Esophagus muscularis mucosa (tissue), 4 donors: ENCODE results near the gene NEO1. TPM values are rescaled to one million over a fixed set of nuclear protein-coding genes. Genes with fewer than 3 reads are reported as not detected.

Experiments used
- DNase-seq: peaks from one replicate; pipeline ENCODE4 v3.0.0-alpha.2; 2017; ENCODE audit errors: extremely low spot score
- H3K27ac ChIP-seq, 4 donors: fragments of 200-600 bp; sonication (generic); replicated peaks in 1 of 4; 1 replicate in 3 of 4; 2 replicates in 1 of 4; pipeline ENCODE4 v1.5.1; 2016 to 2019; ENCODE audit warnings: mild to moderate bottlenecking in 1 of 4
- H3K27me3 ChIP-seq, 4 donors: fragments of 200-600 bp; sonication (generic); one replicate each; pipeline versions ENCODE4 v1.5.1 to v1.6.0; 2016 to 2019
- H3K36me3 ChIP-seq, 4 donors: fragments of 200-600 bp; sonication (generic); one replicate each; pipeline ENCODE4 v1.5.1; 2016 to 2019
- H3K4me1 ChIP-seq, 4 donors: fragments of 200-600 bp; sonication (generic); one replicate each; pipeline ENCODE4 v1.5.1; 2016 to 2019
- H3K4me3 ChIP-seq, 4 donors: fragments of 200-600 bp; sonication (generic); 1 replicate in 2 of 4; 2 replicates in 2 of 4; pipeline ENCODE4 v1.5.1; 2016 to 2019; ENCODE audit warnings: mild to moderate bottlenecking in 4 of 4, moderate library complexity in 1 of 4
- H3K9me3 ChIP-seq, 4 donors: fragments of 200-600 bp; sonication (generic); 1 replicate in 3 of 4; 2 replicates in 1 of 4; pipeline ENCODE4 v1.5.1; 2016 to 2019
- CTCF ChIP-seq, 3 experiments: fragments of 200-600 bp in 2 of 3; fragments of 450-650 bp in 1 of 3; sonication (generic) in 2 of 3; IDR thresholded peaks; one replicate each; pipeline ENCODE4 v1.5.1; 2017 to 2019; ENCODE audit warnings: antibody characterized with exemption in 3 of 3, mild to moderate bottlenecking in 2 of 3, moderate library complexity in 1 of 3
- EP300 ChIP-seq: sonication (generic); formaldehyde crosslinking; IDR thresholded peaks from one replicate; pipeline ENCODE4 v1.6.1; 2017; ENCODE audit warnings: antibody characterized with exemption
- POLR2A ChIP-seq: fragments of 450-650 bp; IDR thresholded peaks from one replicate; pipeline ENCODE4 v1.6.1; 2017; ENCODE audit warnings: antibody characterized with exemption, moderate library complexity, mild to moderate bottlenecking, low read depth
- POLR2AphosphoS5 ChIP-seq, 2 donors: sonication (generic); formaldehyde crosslinking; IDR thresholded peaks; one replicate each; pipeline ENCODE4 v1.6.1; 2017; ENCODE audit warnings: antibody characterized with exemption in 2 of 2
- WGBS: methylation state at CpG from one replicate; pipeline ENCODE4 v1.1.5; 2018; 5-methylcytosine and 5-hydroxymethylcytosine counted together
- intact Hi-C: fragments of 100-400 bp; cut with DNase I; formaldehyde crosslinking; loops from one replicate; pipeline ENCODE4 v1.15.1; 2023
- total RNA-seq, 4 donors: library from RNA; depleted of rRNA; stranded (reverse); fragments of >200 nt; gene quantifications; one replicate each; pipeline versions ENCODE4 v1.1.0 to v1.2.1, GENCODE V29; 2016

The NEO1 gene
- total RNA-seq, 4 donors from 2014 or later: 38.2 to 61.2 (median 53.5) TPM

GRCh38 chr15:73015493-73015892, 36.8 kb upstream of the NEO1 start:
- 90% methylated on average over 6 of the region's 6 CpGs for WGBS
- no peaks in the 10 kb centered on the region for H3K27me3 ChIP-seq

GRCh38 chr15:73017987-73018386, 34.3 kb upstream of the NEO1 start:
- H3K4me1 ChIP-seq: peaks cover 0 to 15% (median 9%) of the 10 kb centered on the region in 4 donors
- H3K27ac ChIP-seq: no peak overlapping the region
- H3K4me3 ChIP-seq: no peak overlapping the region
- H3K27me3 ChIP-seq: no peaks in the 10 kb centered on the region
- H3K36me3 ChIP-seq: no peaks in the 10 kb centered on the region
- TF ChIP-seq CTCF (IDR thresholded peaks at IDR 0.05) (no peak), EP300 (no peak), POLR2AphosphoS5 (IDR thresholded peaks at IDR 0.05) (no peak), POLR2A (no peak)
- 83% methylated on average over 1 of the region's 1 CpG for WGBS
- no peaks in the 10 kb centered on the region for H3K9me3 ChIP-seq
- no peak for DNase-seq
- intact Hi-C loops: no loop called here

More at GRCh38 chr15:73015493-73015892, 36.8 kb upstream of the NEO1 start:
- no peak for DNase-seq
- no peak overlapping the region for H3K27ac ChIP-seq
- no peaks in the 10 kb centered on the region for H3K36me3 ChIP-seq
- no peaks in the 10 kb centered on the region for H3K9me3 ChIP-seq
- intact Hi-C loops: no loop called here
- no peak overlapping the region for H3K4me3 ChIP-seq
- TF ChIP-seq EP300 (no peak), POLR2AphosphoS5 (IDR thresholded peaks at IDR 0.05) (no peak), CTCF (IDR thresholded peaks at IDR 0.05) (no peak), POLR2A (no peak)
- no peaks in the 10 kb centered on the region for H3K4me1 ChIP-seq

GRCh38 chr15:73019154-73019553, 33.1 kb upstream of the NEO1 start:
- Histone ChIP-seq H3K9me3 (no peaks in the 10 kb centered on the region), H3K4me1 (peaks cover 0 to 15% (median 9%) of the 10 kb centered on the region in 4 donors), H3K27me3 (no peaks in the 10 kb centered on the region), H3K4me3 (no peak overlapping the region), H3K36me3 (no peaks in the 10 kb centered on the region), H3K27ac (no peak overlapping the region)
- TF ChIP-seq CTCF (IDR thresholded peaks at IDR 0.05) (no peak), POLR2AphosphoS5 (IDR thresholded peaks at IDR 0.05) (no peak), POLR2A (no peak), EP300 (no peak)
- intact Hi-C loops: no loop called here
- DNase-seq: no peak
- 97% methylated on average over 3 of the region's 3 CpGs for WGBS

- TF ChIP-seq POLR2AphosphoS5 (IDR thresholded peaks at IDR 0.05): no peak
- no peak for TF ChIP-seq POLR2A
- TF ChIP-seq CTCF (IDR thresholded peaks at IDR 0.05): no peak
- TF ChIP-seq EP300: no peak
- DNase-seq: no peak
- Histone ChIP-seq H3K36me3 (no peaks in the 10 kb centered on the region), H3K27me3 (no peaks in the 10 kb centered on the region), H3K27ac (no peak overlapping the region), H3K9me3 (no peaks in the 10 kb centered on the region), H3K4me1 (peaks cover 0 to 15% (median 9%) of the 10 kb centered on the region in 4 donors), H3K4me3 (no peak overlapping the region)
- WGBS: 82% methylated on average over 2 of the region's 2 CpGs
- intact Hi-C loops: no loop called here
Observed at GRCh38 chr15:73019601-73020146, 32.6 kb upstream of the NEO1 start.

- TF ChIP-seq POLR2A (no peak), CTCF (IDR thresholded peaks at IDR 0.05) (no peak), POLR2AphosphoS5 (IDR thresholded peaks at IDR 0.05) (no peak), EP300 (no peak)
Observed at GRCh38 chr15:73021139-73021621, 31.1 kb upstream of the NEO1 start.

More at GRCh38 chr15:73021139-73021621, 31.1 kb upstream of the NEO1 start:
- WGBS: 74% methylated on average over 8 of the region's 8 CpGs
- no peaks in the 10 kb centered on the region for H3K36me3 ChIP-seq
- DNase-seq: no peak
- peaks cover 0 to 15% (median 9%) of the 10 kb centered on the region in 4 donors for H3K4me1 ChIP-seq
- no peaks in the 10 kb centered on the region for H3K27me3 ChIP-seq
- no peaks in the 10 kb centered on the region for H3K9me3 ChIP-seq
- H3K27ac ChIP-seq: no peak overlapping the region
- intact Hi-C loops: no loop called here
- H3K4me3 ChIP-seq: no peak overlapping the region
